Measurements from ENCODE around the gene TEX53. TPM values are rescaled to one million over a fixed set of nuclear protein-coding genes. Genes with fewer than 3 reads are reported as not detected.

The TEX53 gene
- total RNA-seq, 1 donor from 2014 or later: not detected

DNA sequence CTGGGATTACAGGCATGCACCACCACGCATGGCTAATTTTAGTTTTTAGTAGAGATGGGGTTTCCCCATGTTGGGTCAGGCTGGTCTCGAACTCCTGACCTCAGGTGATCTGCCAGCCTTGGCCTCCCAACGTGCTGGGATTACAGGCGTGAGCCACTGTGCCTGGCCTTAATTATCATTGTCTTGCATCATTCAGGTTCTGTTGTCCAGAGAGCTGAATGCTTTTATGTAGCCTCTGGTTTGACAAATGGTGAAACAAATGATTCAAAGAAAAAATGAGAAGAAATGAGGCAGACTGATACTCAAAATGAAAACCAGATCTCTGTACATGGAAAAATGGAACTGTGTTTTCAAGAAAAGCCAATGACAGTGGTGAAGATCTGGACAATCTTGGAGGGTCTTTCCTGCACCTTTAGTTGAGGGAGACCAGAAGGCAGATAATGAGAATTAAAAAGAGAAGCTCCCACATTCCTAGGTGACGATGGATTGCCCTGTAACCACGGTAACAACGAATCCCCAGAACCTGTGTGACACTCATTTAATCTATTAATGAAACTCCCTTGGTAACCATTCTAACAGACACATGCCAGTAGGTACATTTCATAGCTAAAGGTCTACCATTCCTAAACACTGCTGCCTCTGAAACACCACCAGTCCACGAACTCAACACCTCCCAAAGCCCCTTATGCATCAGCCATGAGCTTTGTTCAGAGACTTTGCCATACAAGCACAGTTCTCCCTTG is 22.8 kb upstream of the TEX53 start:
- FAIRE-seq (no peak), DNase-seq (ENCODE audit: low spot score in 2 of 2) (no peak)

DNA sequence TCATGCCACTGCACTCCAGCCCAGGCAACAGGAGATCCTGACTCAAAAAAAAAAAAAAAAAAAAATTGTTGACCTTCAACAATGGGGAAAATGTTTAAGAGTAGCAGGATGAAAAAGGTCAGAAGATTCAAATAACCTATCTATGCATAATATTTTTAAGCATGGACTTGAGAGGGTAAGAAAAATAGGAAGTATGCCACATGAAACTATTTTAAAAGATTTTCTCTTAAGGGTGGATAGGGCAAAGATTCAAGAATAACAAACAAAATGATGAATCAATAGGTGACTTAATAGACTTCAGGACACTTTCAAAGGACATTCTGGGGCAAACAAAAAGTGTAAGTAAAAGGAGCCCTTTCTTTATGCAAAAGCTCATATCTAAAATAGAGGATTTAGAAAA is 21.2 kb upstream of the TEX53 start:
- DNase-seq (ENCODE audit: low spot score in 2 of 2) (no peak), FAIRE-seq (no peak)

- DNase-seq (ENCODE audit: low spot score in 2 of 2) (no peak), FAIRE-seq (no peak)
Observed at GRCh38 chr9:114678130-114678529, 20.5 kb upstream of the TEX53 start.

- DNase-seq (ENCODE audit: low spot score in 2 of 2) (no peak), FAIRE-seq (no peak)
Observed at GRCh38 chr9:114677418-114677817, 19.8 kb upstream of the TEX53 start.

DNA sequence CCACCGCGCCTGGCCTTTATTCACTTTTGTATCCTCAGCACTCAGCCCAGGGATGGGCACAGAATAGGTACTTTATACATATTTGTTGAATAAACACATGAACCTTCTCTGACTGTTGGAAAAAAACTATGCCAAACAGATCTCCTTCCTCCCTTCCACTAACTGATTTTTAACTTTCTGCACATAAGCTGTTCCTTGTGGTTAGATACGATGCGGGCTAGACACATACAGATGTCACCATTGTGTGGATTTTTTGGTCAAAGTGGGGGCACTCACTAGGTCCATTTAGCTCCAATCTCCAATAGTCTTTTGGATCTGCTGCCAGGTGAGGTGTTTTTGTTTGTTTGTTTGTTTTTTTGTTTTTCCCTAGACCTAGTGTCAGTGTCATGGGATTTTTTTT is 19.3 kb upstream of the TEX53 start:
- DNase-seq (ENCODE audit: low spot score in 2 of 2) (no peak), FAIRE-seq (no peak)

GRCh38 chr9:114674798-114675540 is 17.4 kb upstream of the TEX53 start:
- FAIRE-seq (no peak), DNase-seq (ENCODE audit: low spot score in 2 of 2) (no peak)

- no peak for FAIRE-seq
- no peak for DNase-seq (ENCODE audit: low spot score in 2 of 2)
Observed at GRCh38 chr9:114674076-114674797, 16.6 kb upstream of the TEX53 start.

- DNase-seq (ENCODE audit: low spot score in 2 of 2) (no peak), FAIRE-seq (no peak)
Observed at GRCh38 chr9:114671605-114672004, 14.0 kb upstream of the TEX53 start.

GRCh38 chr9:114669961-114670360 is 12.4 kb upstream of the TEX53 start:
- FAIRE-seq: no peak
- DNase-seq (ENCODE audit: low spot score in 2 of 2): no peak

DNA sequence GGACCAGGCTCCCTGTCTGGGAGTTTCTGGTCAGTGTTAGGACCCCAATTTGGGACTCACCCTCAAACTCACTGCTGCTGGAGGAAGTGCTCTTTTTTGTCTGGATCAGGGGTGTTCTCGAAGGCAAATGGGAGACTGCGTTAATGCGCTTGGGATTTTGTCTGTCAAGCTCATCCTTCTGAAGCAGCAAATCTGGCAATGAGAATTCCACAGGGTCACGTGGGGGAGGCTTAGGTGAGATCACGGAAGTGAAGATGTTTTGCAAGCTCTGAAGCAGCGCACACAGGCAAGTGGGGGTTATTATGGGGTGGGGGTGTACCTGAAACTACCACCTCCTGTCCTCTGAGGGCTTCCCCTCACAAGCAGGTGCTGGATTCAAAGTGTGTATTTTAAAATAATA is 10.5 kb upstream of the TEX53 start:
- FAIRE-seq: no peak
- DNase-seq (ENCODE audit: low spot score in 2 of 2): no peak

DNA sequence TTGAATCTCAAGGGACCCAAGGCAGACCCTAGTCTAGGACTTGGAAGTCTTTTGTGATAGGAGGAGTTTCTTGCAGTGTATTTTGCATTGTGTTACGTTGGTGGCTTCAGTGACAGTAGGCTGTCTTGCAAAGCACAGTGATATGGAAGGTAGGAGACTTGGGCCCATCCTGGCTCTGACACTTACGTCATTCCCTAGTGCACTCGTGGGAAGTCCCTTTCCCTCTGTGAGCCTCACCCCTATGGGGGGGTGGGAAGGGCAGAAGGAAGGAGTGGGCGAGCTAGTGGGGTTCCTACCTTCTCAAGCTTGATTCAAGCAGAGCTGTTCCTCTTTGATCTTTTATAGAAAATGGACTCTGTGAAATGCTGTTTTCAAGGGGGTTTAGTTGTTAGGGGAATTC is 9.2 kb upstream of the TEX53 start:
- DNase-seq (ENCODE audit: low spot score in 2 of 2) (no peak), FAIRE-seq (no peak)

GRCh38 chr9:114666401-114666800 is 8.8 kb upstream of the TEX53 start:
- DNase-seq (ENCODE audit: low spot score in 2 of 2) (no peak), FAIRE-seq (no peak)

GRCh38 chr9:114664181-114664580 is 6.6 kb upstream of the TEX53 start:
- FAIRE-seq (peak; percentile 81), DNase-seq (ENCODE audit: low spot score in 2 of 2) (no peak)

- no peak for FAIRE-seq
- DNase-seq (ENCODE audit: low spot score in 2 of 2): peak; percentile 22 to 62
Observed at GRCh38 chr9:114662081-114662989, 4.7 kb upstream of the TEX53 start.

DNA sequence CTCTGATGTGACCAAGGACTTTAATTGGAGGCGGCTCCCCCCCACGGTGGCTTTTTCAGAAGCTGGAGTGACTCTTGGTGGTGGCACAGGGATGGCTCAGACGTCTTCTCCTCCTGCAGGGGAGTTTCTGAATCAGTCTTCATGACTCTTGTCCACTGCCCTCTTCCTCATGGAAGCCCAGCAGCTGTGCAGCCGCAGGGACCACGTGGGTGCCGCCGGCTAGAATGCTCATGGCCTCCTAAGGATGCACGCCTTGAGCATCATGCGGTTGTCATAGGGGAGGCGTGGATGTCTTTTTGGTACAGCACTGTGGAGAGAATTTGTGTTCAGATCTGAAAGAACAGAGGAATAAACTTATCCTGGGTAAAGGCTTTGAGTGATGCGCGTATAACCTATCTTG is 1.3 kb downstream of the TEX53 start:
- DNase-seq (ENCODE audit: low spot score in 2 of 2) (no peak), FAIRE-seq (no peak)

DNA sequence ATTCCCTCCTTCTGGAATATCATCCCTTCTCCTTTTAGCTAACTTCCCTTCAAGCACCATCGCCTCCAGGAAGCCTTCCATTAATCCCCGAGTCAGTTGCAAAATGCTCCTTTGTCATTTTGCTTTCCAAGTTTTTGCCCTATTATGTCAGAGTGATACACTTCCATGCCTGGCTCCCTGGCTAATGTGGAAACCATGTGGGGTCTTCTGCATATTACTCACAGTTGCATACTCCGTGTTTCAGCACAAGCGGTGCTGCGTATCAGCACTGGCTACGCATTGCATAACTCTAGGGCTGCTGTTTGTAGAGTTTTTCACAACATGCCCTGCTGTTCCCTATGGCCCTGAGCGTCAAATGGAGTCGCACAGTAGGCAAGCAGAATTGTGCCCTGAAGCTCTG is 1.9 kb downstream of the TEX53 start:
- DNase-seq (ENCODE audit: low spot score in 2 of 2): no peak
- FAIRE-seq: no peak

DNA sequence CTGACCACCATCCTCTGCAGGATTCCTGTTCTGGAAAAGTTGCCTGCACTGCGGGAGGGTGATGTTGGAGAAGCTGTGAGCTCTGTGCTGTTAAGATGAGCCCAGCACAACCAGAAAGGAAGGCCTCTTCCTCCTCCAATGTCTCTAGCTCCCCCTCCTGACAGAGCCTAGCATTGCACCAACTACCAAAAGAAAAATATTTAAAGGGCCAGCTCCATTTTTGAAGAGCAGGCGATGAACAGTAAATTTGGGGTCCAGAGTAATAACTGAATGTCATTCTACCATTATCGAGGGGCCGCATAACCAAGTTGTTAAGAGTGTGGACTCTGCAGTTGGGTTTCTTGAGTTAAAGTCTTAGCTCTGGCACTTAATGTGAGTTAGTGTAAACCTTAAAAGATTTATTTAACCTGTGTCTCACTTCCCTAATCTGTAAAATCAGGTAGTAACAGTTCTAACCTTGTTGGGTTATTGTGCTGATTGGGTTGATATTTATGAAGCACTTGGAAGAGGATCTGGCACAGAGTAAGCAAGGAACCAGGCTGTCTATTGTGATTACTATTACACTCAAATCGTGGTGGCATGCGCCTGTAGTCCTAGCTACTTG is 3.9 kb downstream of the TEX53 start:
- DNase-seq (ENCODE audit: low spot score in 2 of 2) (peak; percentile 33 to 72), FAIRE-seq (no peak)

DNA sequence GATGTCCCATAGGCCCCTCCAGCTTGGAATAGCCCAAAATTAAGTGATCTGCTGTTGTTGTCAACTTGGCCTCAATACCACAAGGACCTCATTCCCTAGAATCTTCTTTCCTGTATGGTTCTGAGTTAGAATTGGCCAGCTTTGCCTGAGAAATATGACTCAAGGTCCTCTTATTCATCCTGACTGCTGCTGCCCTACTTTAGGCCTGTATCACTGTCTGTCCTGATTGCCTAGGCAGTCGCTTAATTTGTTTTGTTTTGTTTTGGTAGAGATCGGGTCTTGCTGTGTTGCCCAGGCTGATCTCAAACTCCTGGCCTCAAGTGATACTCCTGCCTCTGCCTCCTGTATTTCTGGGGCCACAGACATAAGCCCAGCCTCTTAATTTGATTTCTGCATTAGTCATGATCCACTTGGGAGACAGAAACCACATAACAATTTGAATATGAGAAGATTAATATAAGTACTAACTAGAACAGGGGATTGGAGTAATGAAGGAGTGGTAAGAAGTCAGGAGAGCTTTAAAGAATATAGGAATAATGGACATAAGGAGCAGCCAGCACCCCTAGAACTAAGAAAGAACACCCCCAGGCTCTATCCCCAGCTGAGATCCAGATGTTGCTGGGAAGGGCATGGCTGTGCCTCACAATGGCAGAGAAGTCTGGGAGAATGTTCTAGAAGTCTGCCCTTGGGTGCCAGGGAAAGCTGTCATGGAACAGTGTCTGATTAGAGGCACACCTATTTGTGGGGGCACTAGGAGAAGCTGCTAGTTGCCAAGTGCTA is 4.6 kb downstream of the TEX53 start:
- FAIRE-seq: no peak
- no peak for DNase-seq (ENCODE audit: low spot score in 2 of 2)

DNA sequence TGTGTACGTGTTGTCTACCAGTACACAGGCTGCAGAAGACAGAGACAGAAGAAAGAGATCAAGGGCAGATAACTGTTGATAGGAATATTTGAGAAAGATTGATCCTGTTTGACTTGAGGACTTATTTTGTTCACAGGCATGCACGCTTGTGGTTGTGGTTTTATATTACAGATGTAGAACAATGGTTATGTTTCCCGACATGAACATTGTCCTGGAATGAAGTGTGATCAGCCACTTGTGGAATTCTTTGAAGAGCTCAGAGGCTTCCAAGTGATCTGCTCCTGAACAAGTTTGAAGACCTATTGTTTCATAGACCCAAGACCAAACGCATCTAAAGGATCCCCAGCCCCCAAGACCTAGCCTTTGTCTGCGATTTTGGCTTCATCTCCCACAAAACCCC is 13.7 kb downstream of the TEX53 start:
- DNase-seq (ENCODE audit: low spot score in 2 of 2) (no peak), FAIRE-seq (no peak)

Data from frontal cortex (tissue), 4 donors.